Activated CD8-positive, alpha-beta memory T cell treated with anti-CD3 and anti-CD28 coated beads for 48 hours (primary cell): ENCODE data around the gene PROZ.

Experiments
- DNase-seq, 3 experiments: peaks; one replicate each; pipeline ENCODE4 v3.0.0-alpha.2; 2020; ENCODE audit warnings: low read depth in 2 of 3, low spot score in 2 of 3

The PROZ gene

GRCh38 chr13:113203507-113204377 lies 45.3 kb downstream of the PROZ start:
- no peak for DNase-seq

- no peak for DNase-seq
These were observed 45.9 kb downstream of the PROZ start for GRCh38 chr13:113204378-113204734.

- DNase-seq: no peak
These were observed 47.0 kb downstream of the PROZ start for GRCh38 chr13:113205428-113205931.

- DNase-seq: no peak
These were observed 49.0 kb downstream of the PROZ start for GRCh38 chr13:113207460-113207859.

GRCh38 chr13:113207890-113208420 lies 49.5 kb downstream of the PROZ start:
- DNase-seq: no peak

- peak; percentile 77 to 91 (median 81) for DNase-seq
These were observed 50.2 kb downstream of the PROZ start, which contains the start of gene PCID2 for GRCh38 chr13:113208421-113209335. TSS of gene PCID2 (minus strand) at chr13:113208669. CDS start at chr13:113208634, 35 bp downstream.

- peak; percentile 37 to 56 (median 50) for DNase-seq
These were observed 50.9 kb downstream of the PROZ start, which contains the start of gene CUL4A for GRCh38 chr13:113209336-113209758. TSS of gene CUL4A (plus strand) at chr13:113209613. CDS start at chr13:113209628, 15 bp downstream.

- DNase-seq: peak; percentile 22 to 51 (median 40)
These were observed 51.4 kb downstream of the PROZ start for GRCh38 chr13:113209759-113210421.

GRCh38 chr13:113210833-113211232 lies 52.4 kb downstream of the PROZ start:
- DNase-seq: no peak

- no peak for DNase-seq
These were observed 53.3 kb downstream of the PROZ start for GRCh38 chr13:113211774-113212173.

- DNase-seq: no peak
These were observed 58.0 kb downstream of the PROZ start for GRCh38 chr13:113216254-113217048.

GRCh38 chr13:113218586-113218985 lies 60.1 kb downstream of the PROZ start:
- DNase-seq: no peak

- no peak for DNase-seq
These were observed 61.0 kb downstream of the PROZ start for GRCh38 chr13:113219256-113219940.

- DNase-seq: no peak
These were observed 61.7 kb downstream of the PROZ start for GRCh38 chr13:113220141-113220598.

GRCh38 chr13:113220877-113221276 lies 62.4 kb downstream of the PROZ start:
- no peak for DNase-seq
